ENCODE data around the gene MPLKIP.
"Not testable (repeated sequence)": the region's sequence is repeated elsewhere in the genome, so short reads cannot be mapped to it uniquely, and the experiment has no call there.

MPLKIP gene

DNA sequence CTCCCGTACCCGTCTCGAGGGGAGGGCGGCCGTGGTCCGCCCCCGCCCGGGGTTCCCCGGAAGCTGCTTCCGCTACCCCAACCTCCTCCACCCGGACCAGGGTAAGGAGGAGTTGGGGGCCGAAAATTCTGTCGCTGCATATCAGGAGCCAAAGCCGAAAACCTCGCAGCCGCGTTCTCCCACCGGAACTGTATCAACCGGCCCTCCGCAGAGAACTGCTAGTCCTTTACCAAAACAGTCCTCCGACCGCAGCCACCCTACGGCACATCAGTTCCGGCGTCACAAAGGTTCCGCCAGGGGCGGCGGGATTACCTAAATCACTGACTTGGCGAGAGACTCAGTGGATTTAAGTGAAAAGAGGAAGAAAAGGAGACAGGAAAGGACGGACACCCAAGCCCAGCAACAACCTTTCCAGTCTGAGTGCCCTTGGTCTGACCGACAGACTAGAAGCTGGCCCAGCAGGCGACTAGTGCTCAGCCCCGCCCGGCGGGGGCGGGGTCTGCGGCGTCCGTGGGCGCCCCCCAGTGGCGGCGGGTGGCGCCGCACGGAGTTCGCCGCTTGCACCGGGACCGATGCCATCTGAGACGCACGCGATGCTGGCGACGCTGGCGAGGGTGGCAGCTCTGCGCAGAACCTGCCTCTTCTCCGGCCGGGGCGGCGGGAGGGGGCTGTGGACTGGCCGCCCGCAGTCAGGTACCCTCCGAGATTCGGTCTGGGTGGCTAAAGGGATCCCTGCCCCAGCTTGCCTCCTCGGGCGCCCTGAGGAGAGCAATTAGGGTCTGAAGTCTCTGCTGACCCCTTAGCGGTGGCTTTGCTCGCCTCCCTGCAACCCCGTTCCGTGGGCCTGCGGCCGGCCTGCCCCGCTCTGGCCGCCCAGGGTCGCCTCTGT lies at the start of gene MPLKIP, which contains the start of gene SUGCT:
TSS of gene MPLKIP (minus strand) at position 195 of the 889 bp plus-strand sequence. CDS start at position 140, 55 bp downstream.
TSS of gene SUGCT (plus strand) at position 578 of the 889 bp plus-strand sequence.
- DNase-seq (ENCODE audit: low read depth), result peak; percentile 75

- no peak for DNase-seq (ENCODE audit: low read depth)
Observed at GRCh38 chr7:40182452-40182851, 48.0 kb upstream of the MPLKIP start.

GRCh38 chr7:40177071-40177470 lies 42.6 kb upstream of the MPLKIP start:
- DNase-seq (ENCODE audit: low read depth), result no peak

- no peak for DNase-seq (ENCODE audit: low read depth)
Observed at GRCh38 chr7:40175725-40176510, 41.5 kb upstream of the MPLKIP start.

DNA sequence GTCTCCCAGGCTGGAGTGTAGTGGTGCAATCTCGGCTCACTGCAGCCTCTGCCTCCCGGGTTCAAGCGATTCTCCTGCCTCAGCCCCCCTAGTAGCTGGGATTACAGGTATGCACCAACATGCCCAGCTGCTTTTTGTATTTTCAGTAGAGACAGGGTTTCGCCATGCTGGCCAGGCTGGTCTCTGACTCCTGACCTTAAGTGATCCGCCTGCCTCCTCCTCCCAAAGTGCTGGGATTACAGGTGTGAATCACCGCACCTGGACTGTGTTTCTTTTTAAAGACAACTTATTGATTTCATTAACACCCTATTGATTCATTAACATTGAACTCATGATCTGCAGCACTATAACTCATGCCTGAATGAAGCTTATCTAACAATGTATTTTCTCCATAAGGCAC lies 40.8 kb upstream of the MPLKIP start:
- not testable (repeated sequence) for DNase-seq (ENCODE audit: low read depth)

DNA sequence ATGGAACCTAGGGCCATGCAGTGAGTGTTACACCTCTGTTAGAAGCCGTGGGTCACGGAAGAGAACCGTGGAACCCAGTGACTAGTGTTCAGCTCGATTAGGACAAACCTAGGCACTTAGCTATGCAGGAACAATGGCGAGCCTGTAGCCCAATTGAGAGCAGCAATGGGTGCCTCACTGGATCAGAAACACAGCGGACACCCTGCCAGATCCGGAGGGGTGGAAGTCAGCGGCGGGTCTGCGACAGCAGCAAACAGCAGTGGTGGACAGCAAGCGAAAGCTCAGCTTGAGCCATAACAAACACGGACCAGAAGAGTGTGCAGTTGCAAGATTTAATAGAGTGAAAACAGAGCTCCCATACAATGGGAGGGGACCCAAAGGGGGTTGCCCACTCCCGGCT lies 38.7 kb upstream of the MPLKIP start:
- not testable (repeated sequence) for DNase-seq (ENCODE audit: low read depth)

- DNase-seq (ENCODE audit: low read depth), result not testable (repeated sequence)
Observed at GRCh38 chr7:40168266-40168665, 33.8 kb upstream of the MPLKIP start.

DNA sequence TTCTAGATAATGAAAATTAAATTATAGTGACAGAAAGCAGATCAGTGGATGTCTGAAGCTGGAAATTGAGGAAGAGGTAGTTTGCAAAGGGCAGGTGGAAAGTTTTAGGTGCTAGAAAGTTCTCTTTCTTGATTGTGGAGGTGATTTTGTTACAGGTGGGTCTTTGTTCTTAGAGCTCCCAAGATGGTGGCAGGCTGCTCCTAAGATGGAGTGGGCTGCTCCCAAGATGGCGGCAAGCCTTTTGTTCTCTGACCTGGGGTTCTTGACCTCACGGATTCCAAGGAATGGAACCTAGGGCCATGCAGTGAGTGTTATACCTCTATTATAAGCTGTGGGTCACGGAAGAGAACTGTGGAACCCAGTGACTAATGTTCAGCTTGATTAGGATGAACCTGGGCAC lies 32.9 kb upstream of the MPLKIP start:
- DNase-seq (ENCODE audit: low read depth), result no peak

DNA sequence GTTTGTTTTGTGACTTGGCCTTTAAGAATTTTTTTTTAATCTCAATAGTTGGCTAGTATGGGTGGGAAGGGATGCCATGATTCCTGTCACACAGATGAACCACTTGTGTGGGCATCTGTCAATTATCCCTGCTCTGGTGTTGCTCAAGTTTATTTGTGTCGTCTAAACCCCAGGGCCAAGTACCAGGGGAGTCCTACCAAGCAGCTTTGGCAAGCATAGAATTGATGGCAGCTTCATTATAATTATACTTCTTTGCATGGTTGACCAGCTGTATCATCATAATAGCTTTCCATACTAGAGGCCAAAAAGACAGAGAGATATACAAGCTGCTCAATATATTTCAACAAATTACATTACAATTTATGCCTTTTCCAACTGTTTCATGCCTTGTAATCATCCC lies 30.8 kb upstream of the MPLKIP start:
- DNase-seq (ENCODE audit: low read depth), result no peak

- DNase-seq (ENCODE audit: low read depth), result no peak
Observed at GRCh38 chr7:40162516-40162915, 28.1 kb upstream of the MPLKIP start.

GRCh38 chr7:40156988-40157387 lies 22.6 kb upstream of the MPLKIP start:
- no peak for DNase-seq (ENCODE audit: low read depth)

DNA sequence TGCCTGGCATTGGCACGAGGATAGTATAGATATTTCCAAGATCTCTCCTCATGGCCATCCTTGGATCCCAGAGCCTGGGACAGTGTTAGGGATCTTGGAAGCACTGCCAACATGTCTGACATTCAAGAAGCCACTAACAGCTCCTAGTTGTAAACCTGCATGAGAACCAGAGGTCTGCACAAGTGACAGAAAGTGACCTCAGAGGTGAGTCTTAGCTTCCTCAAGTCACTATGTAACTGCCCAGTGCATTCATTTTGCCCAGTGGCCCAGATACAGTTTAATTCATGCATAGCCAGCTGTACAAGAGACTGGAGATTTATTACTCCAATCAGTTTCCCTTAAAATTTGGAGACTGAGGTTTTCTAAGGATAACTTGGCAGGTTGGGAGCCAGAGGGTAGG lies 17.1 kb upstream of the MPLKIP start:
- DNase-seq (ENCODE audit: low read depth), result no peak

- DNase-seq (ENCODE audit: low read depth), result no peak
Observed at GRCh38 chr7:40148671-40149070, 14.2 kb upstream of the MPLKIP start.

DNA sequence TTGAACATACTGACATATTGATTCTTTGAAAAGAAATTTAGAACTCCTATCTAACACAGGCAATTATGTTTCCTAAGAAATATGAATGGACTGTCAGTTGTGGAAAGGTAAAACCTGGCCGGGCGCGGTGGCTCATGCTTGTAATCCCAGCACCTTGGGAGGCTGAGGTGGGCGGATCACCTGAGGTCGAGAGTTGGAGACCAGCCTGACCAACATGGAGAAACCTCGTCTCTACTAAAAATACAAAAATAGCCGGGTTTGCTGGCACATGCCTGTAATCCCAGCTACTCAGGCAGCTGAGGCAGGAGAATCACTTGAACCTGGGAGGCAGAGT lies 13.8 kb upstream of the MPLKIP start:
- not testable (repeated sequence) for DNase-seq (ENCODE audit: low read depth)

- DNase-seq (ENCODE audit: low read depth), result no peak
Observed at GRCh38 chr7:40147371-40148246, 13.2 kb upstream of the MPLKIP start.

DNA sequence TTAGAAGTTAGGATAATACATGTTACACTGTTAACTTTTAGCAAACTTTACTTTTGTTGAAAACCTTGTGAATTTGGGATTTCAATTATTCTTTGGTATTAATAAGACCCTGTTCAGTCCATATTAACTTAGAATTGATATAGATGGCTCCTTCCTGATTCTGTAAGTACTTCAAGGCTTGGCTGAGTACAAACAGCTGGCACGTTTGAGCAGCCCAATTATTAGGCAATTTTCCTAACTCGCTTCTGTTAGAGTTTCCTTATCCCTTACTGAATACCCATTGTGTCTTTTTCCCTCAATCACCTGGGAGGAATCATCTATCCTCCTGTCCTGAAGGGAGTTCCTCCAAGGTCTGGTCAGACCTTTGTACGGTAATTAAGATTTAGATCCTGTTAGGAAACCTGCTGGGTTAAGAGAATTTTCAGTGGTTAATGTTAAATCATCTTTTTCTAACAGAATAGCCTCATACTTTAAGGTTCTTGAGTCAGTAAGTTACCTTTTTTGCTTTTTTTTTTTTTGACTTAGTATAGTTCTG lies 11.2 kb upstream of the MPLKIP start:
- DNase-seq (ENCODE audit: low read depth), result not testable (repeated sequence)

GRCh38 chr7:40141916-40142315 lies 7.5 kb upstream of the MPLKIP start:
- not testable (repeated sequence) for DNase-seq (ENCODE audit: low read depth)

DNA sequence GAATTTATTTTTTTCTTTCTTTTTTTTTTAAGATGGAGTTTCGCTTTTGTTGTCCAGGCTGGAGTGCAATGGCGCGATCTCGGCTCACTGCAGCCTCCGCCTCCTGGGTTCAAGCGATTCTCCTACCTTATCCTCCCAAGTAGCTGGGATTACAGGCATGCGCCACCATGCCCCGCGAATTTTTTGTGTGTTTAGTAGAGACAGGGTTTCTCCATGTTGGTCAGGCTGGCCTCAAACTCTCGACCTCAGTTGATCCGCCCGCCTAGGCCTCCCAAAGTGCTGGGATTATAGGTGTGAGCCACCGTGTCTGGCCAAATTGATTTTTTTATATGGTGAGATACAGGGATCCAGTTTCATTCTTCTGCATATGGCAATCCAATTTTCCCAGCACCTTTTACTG lies 5.5 kb upstream of the MPLKIP start:
- not testable (repeated sequence) for DNase-seq (ENCODE audit: low read depth)

DNA sequence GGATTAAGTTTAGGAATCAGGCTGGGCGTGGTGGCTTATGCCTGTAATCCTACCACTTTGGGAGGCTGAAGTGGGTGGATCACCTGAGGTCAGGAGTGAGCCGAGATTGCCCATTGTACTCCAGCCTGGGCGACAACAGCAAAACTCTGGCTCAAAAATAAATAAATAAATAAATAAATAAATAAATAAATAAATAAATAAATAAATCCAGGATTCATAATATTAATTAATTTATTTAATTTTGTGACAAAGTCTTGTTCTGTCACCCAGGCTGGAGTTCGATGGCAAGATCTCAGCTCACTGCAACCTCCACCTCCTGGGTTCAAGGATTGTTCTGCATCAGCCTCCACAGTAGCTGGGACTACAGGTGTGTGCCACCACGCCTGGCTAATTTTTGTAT lies 4.6 kb upstream of the MPLKIP start:
- no peak for DNase-seq (ENCODE audit: low read depth)

- DNase-seq (ENCODE audit: low read depth), result no peak
Observed at GRCh38 chr7:40137563-40137962, 3.1 kb upstream of the MPLKIP start.

GRCh38 chr7:40135317-40135610 lies 842 bp upstream of the MPLKIP start:
- DNase-seq (ENCODE audit: low read depth), result no peak
